ENCODE data around the gene MAP3K10.

DNA sequence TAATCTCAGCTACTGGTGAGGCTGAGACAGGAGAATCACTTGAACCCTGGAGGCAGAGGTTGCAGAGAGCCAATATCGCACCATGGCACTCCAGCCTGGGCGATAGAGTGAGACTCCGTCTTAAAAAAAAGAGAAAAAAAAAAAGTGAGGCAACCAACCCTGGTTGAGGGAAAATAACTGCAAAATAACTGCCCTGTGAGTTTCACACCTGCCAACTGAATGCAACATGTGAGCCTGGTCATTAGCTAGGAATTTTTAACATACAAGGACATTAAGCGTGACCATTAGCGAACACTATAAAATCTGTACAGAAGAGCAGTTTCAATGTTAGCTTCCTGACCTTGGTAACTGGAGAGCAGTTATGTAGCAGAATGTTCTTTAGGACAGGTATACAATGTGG is 37.6 kb downstream of the MAP3K10 start:
- TF ChIP-seq, protein P1, sequence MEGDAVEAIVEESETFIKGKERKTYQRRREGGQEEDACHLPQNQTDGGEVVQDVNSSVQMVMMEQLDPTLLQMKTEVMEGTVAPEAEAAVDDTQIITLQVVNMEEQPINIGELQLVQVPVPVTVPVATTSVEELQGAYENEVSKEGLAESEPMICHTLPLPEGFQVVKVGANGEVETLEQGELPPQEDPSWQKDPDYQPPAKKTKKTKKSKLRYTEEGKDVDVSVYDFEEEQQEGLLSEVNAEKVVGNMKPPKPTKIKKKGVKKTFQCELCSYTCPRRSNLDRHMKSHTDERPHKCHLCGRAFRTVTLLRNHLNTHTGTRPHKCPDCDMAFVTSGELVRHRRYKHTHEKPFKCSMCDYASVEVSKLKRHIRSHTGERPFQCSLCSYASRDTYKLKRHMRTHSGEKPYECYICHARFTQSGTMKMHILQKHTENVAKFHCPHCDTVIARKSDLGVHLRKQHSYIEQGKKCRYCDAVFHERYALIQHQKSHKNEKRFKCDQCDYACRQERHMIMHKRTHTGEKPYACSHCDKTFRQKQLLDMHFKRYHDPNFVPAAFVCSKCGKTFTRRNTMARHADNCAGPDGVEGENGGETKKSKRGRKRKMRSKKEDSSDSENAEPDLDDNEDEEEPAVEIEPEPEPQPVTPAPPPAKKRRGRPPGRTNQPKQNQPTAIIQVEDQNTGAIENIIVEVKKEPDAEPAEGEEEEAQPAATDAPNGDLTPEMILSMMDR (IDR thresholded peaks at IDR 0.05) = no peak
- TF ChIP-seq EZH2 (IDR thresholded peaks at IDR 0.05; ENCODE audit: borderline replicate concordance, insufficient read depth, low read depth, low read length, poor library complexity, severe bottlenecking) = no peak
